ENCODE data around the gene CXXC4. TPM values are rescaled to one million over a fixed set of nuclear protein-coding genes. Genes with fewer than 3 reads are reported as not detected.

Gene CXXC4
- total and polyA plus RNA-seq, 2 of the 13 experiments (the other 11 are each of a cell fraction or from before 2014, with no cell fraction given), result not detected

- H3K4me2 ChIP-seq (ENCODE audit: low read depth, low read length), result no peak overlapping the region
Measured at GRCh38 chr4:104451573-104451972, 43.1 kb downstream of the CXXC4 start.

More at GRCh38 chr4:104451573-104451972, 43.1 kb downstream of the CXXC4 start:
- no peaks in the 10 kb centered on the region for H3K4me1 ChIP-seq (ENCODE audit: insufficient read depth, low read length)
- H3K27ac ChIP-seq (ENCODE audit: extremely low read length, insufficient read depth, low read length), result no peak overlapping the region
- ChIA-PET POLR2A (no interaction called here), CTCF (ENCODE audit: low intra/inter-chr PET ratio, low total read pairs) (no interaction called here)
- H3K9me3 ChIP-seq (ENCODE audit: low read length), result no peaks in the 10 kb centered on the region
- H3K9ac ChIP-seq (ENCODE audit: insufficient read depth, low read depth, low read length), result no peak overlapping the region
- H4K20me1 ChIP-seq (ENCODE audit: insufficient read depth, low read length), result no peaks in the 10 kb centered on the region
- WGBS (ENCODE audit: low lambda C conversion rate), result 7% methylated on average over 1 of the region's 1 CpG
- TF ChIP-seq SALL1 (CRISPR knock-in tag; IDR thresholded peaks at IDR 0.05), result no peak
- TF ChIP-seq FOXO1 (CRISPR knock-in tag; IDR thresholded peaks at IDR 0.05), result no peak
- TF ChIP-seq CTCF (CRISPR knock-in tag; IDR thresholded peaks at IDR 0.05), result 0 out of 2 replicates have a peak, but pooled peaks have one; percentile 5
- no peak for TF ChIP-seq HCFC1 (IDR thresholded peaks at IDR 0.05; ENCODE audit: low read depth, low read length)
- no peak for TF ChIP-seq PREB (CRISPR knock-in tag; IDR thresholded peaks at IDR 0.05)
- TF ChIP-seq ZNF18 (CRISPR knock-in tag; IDR thresholded peaks at IDR 0.05; ENCODE audit: insufficient replicate concordance), result no peak
- peak; percentile 37; the same call in 1 of the 2 replicates for TF ChIP-seq STAG1 (CRISPR knock-in tag; IDR thresholded peaks at IDR 0.05)
- H3K4me3 ChIP-seq (replicated peaks in 1 of 3; ENCODE audit: insufficient read depth in 1 of 3, low read depth in 2 of 3, low read length in 3 of 3), result no peak overlapping the region
- in situ Hi-C loops (cut with HindIII; ENCODE audit: extremely low pct_ligation_motif_present, low pct_unique_long_range_greater_than_20kb) (no loop called here), intact Hi-C loops (cut with micrococcal nuclease; ENCODE audit: unreplicated experiment) (loop anchor here (1.0 kb wide), 1 partner anchor 386 kb away; no protein-coding TSS in a partner anchor)
- no peak for DNase-seq (ENCODE audit: low spot score)
- no peak for FAIRE-seq
- H3K79me2 ChIP-seq (ENCODE audit: insufficient read depth, low read length), result no peaks in the 10 kb centered on the region
- peak; percentile 70 for ATAC-seq
- no TSS peak for BruUV-seq (replicated peaks)
- no peak overlapping the region for H2AFZ ChIP-seq (ENCODE audit: low read length)
- H3K36me3 ChIP-seq (replicated peaks in 1 of 2; ENCODE audit: control insufficient read depth in 1 of 2, insufficient read depth in 2 of 2, low read length in 2 of 2), result no peaks in the 10 kb centered on the region
- no peaks in the 10 kb centered on the region for H3K27me3 ChIP-seq (ENCODE audit: control insufficient read depth in 1 of 2, insufficient read depth in 2 of 2, low read length in 2 of 2)

Measured in HepG2 (cell line).